Natural killer cell (primary cell): ENCODE results near the gene MARF1. TPM values are rescaled to one million over a fixed set of nuclear protein-coding genes. Genes with fewer than 3 reads are reported as not detected.
"Not testable (repeated sequence)": the region's sequence is repeated elsewhere in the genome, so short reads cannot be mapped to it uniquely, and the experiment has no call there.

Experiments used
- ATAC-seq, 3 donors: fragments of 150-1000 bp in 2 of 3; fragments of 200-7000 bp in 1 of 3; cut with Tn5 transposase; 1 replicate in 1 of 3; 2 replicates in 2 of 3; pipeline ENCODE4 v1.10.0; 2021; ENCODE audit warnings: mild to moderate bottlenecking in 2 of 3, moderate library complexity in 2 of 3
- DNase-seq, 2 donors: peaks; one replicate each; pipeline versions ENCODE4 v3.0.0 to v3.0.0-alpha.2; 2013 to 2021; ENCODE audit warnings: mixed read lengths in 1 of 2
- H3K27ac ChIP-seq: one replicate; pipeline ENCODE4 v1.5.1; 2013; ENCODE audit warnings: mild to moderate bottlenecking, low read length
- H3K27me3 ChIP-seq: one replicate; pipeline ENCODE4 v1.6.1; 2013; ENCODE audit warnings: low read length; ENCODE audit not compliant: control insufficient read depth, insufficient read depth
- H3K36me3 ChIP-seq: one replicate; pipeline ENCODE4 v1.6.1; 2013; ENCODE audit warnings: low read length; ENCODE audit not compliant: control insufficient read depth, insufficient read depth
- H3K4me1 ChIP-seq: one replicate; pipeline ENCODE4 v1.6.1; 2013; ENCODE audit warnings: low read length; ENCODE audit not compliant: control insufficient read depth, insufficient read depth
- H3K4me3 ChIP-seq: one replicate; pipeline ENCODE4 v1.5.1; 2013; ENCODE audit warnings: low read length
- H3K9me3 ChIP-seq: one replicate; pipeline ENCODE4 v1.6.1; 2013; ENCODE audit warnings: low read length; ENCODE audit not compliant: control insufficient read depth, insufficient read depth
- H3K27ac Mint-ChIP-seq, 2 donors: one replicate each; pipeline ENCODE4 v1.8.0; 2022; ENCODE audit warnings: mild to moderate bottlenecking in 2 of 2, mixed read lengths in 2 of 2, moderate library complexity in 1 of 2
- H3K27me3 Mint-ChIP-seq, 2 donors: one replicate each; pipeline ENCODE4 v1.8.0; 2022; ENCODE audit warnings: low read depth in 2 of 2, mixed read lengths in 2 of 2
- H3K36me3 Mint-ChIP-seq: one replicate; pipeline ENCODE4 v1.8.0; 2022; ENCODE audit warnings: mixed read lengths
- H3K4me1 Mint-ChIP-seq, 2 donors: one replicate each; pipeline ENCODE4 v1.8.0; 2022; ENCODE audit warnings: mixed read lengths in 2 of 2
- H3K4me3 Mint-ChIP-seq: one replicate; pipeline ENCODE4 v1.8.0; 2022; ENCODE audit warnings: mild to moderate bottlenecking, moderate library complexity, mixed read lengths
- H3K9me3 Mint-ChIP-seq, 2 donors: one replicate each; pipeline ENCODE4 v1.8.0; 2022; ENCODE audit warnings: mixed read lengths in 2 of 2
- CTCF ChIP-seq: fragments of 200-600 bp; IDR thresholded peaks from one replicate; pipeline ENCODE4 v1.8.0; 2022; ENCODE audit warnings: antibody characterized with exemption
- WGBS: methylation state at CpG from one replicate; pipeline ENCODE4 v1.1.7; 2013; ENCODE audit warnings: missing lambda C conversion rate; ENCODE audit not compliant: insufficient coverage; 5-methylcytosine and 5-hydroxymethylcytosine counted together
- intact Hi-C: fragments of 100-400 bp; cut with micrococcal nuclease; formaldehyde crosslinking; loops from one replicate; pipeline ENCODE4 v1.14.2; 2022
- total RNA-seq, 4 donors: library from RNA; stranded (reverse); fragments of 120-200 nt in 1 of 4; gene quantifications; one replicate each; pipeline versions ENCODE4 v1.2.3 to v1.2.4, GENCODE V29; 2013 to 2022

The MARF1 gene
- total RNA-seq, 3 donors from 2014 or later (not counting 1 experiment from before 2014, with no cell fraction given): 127 to 149 (median 140) TPM

- peaks cover 15 to 17% of the 10 kb centered on the region in 2 donors for H3K4me1 Mint-ChIP-seq
- DNase-seq (no peak), ATAC-seq (no peak)
- intact Hi-C loops: no loop called here
- WGBS: 92% methylated on average over 12 of the region's 13 CpGs
- peak overlapping the region in 1 of 2 donors; percentile 57 for H3K27ac Mint-ChIP-seq
- Histone ChIP-seq H3K4me1 (no peaks in the 10 kb centered on the region), H3K9me3 (no peaks in the 10 kb centered on the region), H3K4me3 (no peak overlapping the region), H3K36me3 (peaks cover 91% of the 10 kb centered on the region), H3K27ac (no peak overlapping the region), H3K27me3 (no peaks in the 10 kb centered on the region)
- no peaks in the 10 kb centered on the region for H3K9me3 Mint-ChIP-seq
- no peaks in the 10 kb centered on the region for H3K27me3 Mint-ChIP-seq
- no peak overlapping the region for H3K4me3 Mint-ChIP-seq
- peaks cover 22% of the 10 kb centered on the region for H3K36me3 Mint-ChIP-seq
- TF ChIP-seq CTCF: no peak
These were observed 35.1 kb downstream of the MARF1 start for GRCh38 chr16:15607700-15608396.

GRCh38 chr16:15607221-15607699, 35.7 kb downstream of the MARF1 start:
- ATAC-seq, DNase-seq, intact Hi-C loops, H3K4me1 ChIP-seq, H3K9me3 ChIP-seq, H3K9me3 Mint-ChIP-seq, H3K4me3 Mint-ChIP-seq, H3K27ac ChIP-seq, H3K4me3 ChIP-seq, H3K27me3 Mint-ChIP-seq, H3K27me3 ChIP-seq: not testable (repeated sequence)
- WGBS: 97% methylated on average over 9 of the region's 12 CpGs
- H3K36me3 ChIP-seq: peaks cover 91% of the 10 kb centered on the region
- Mint-ChIP-seq H3K4me1 (peaks cover 15 to 17% of the 10 kb centered on the region in 2 donors), H3K36me3 (peaks cover 21% of the 10 kb centered on the region), H3K27ac (peak overlapping the region; percentile 9 to 76)

- DNase-seq (no peak), ATAC-seq (no peak)
- Histone ChIP-seq H3K4me1 (no peaks in the 10 kb centered on the region), H3K4me3 (no peak overlapping the region), H3K36me3 (peaks cover 91% of the 10 kb centered on the region), H3K27ac (no peak overlapping the region), H3K9me3 (no peaks in the 10 kb centered on the region), H3K27me3 (no peaks in the 10 kb centered on the region)
- Mint-ChIP-seq H3K4me3 (no peak overlapping the region), H3K36me3 (peaks cover 27% of the 10 kb centered on the region), H3K27me3 (no peaks in the 10 kb centered on the region), H3K4me1 (peaks cover 15 to 17% of the 10 kb centered on the region in 2 donors), H3K27ac (peak overlapping the region; percentile 9 to 76), H3K9me3 (no peaks in the 10 kb centered on the region)
- intact Hi-C loops: no loop called here
- WGBS: 96% methylated on average over 5 of the region's 5 CpGs
- no peak for TF ChIP-seq CTCF
These were observed 36.3 kb downstream of the MARF1 start for GRCh38 chr16:15606518-15607220.

GRCh38 chr16:15605839-15606517, 37.0 kb downstream of the MARF1 start:
- no peaks in the 10 kb centered on the region for H3K27me3 Mint-ChIP-seq
- H3K9me3 Mint-ChIP-seq: no peaks in the 10 kb centered on the region
- Histone ChIP-seq H3K27ac (no peak overlapping the region), H3K9me3 (no peaks in the 10 kb centered on the region), H3K36me3 (peaks cover 92% of the 10 kb centered on the region), H3K27me3 (no peaks in the 10 kb centered on the region), H3K4me1 (no peaks in the 10 kb centered on the region), H3K4me3 (no peak overlapping the region)
- peaks cover 34% of the 10 kb centered on the region for H3K36me3 Mint-ChIP-seq
- 96% methylated on average over 13 of the region's 13 CpGs for WGBS
- peak overlapping the region in 1 of 2 donors; percentile 76 for H3K27ac Mint-ChIP-seq
- no peak for TF ChIP-seq CTCF
- ATAC-seq (no peak), DNase-seq (no peak)
- intact Hi-C loops: no loop called here
- H3K4me3 Mint-ChIP-seq: no peak overlapping the region
- H3K4me1 Mint-ChIP-seq: peaks cover 22% of the 10 kb centered on the region in 2 donors
